SKM-1 (cell line): ENCODE results near the gene WLS.

Experiments
- DNase-seq: peaks from one replicate; lab custom pipeline; 2025; ENCODE audit not compliant: unreplicated experiment; lab: John Stamatoyannopoulos, UW

The WLS gene

GRCh38 chr1:68142036-68142435 lies 90.3 kb downstream of the WLS start:
- DNase-seq, result no peak

- DNase-seq, result no peak
Measured at GRCh38 chr1:68141071-68142021, 91.0 kb downstream of the WLS start.

- no peak for DNase-seq
Measured at GRCh38 chr1:68140536-68140935, 91.8 kb downstream of the WLS start.

GRCh38 chr1:68136187-68136586 lies 96.1 kb downstream of the WLS start:
- no peak for DNase-seq

GRCh38 chr1:68132426-68133130 lies 99.7 kb downstream of the WLS start:
- no peak for DNase-seq

- no peak for DNase-seq
Measured at GRCh38 chr1:68131261-68131660, 101.1 kb downstream of the WLS start.

GRCh38 chr1:68129536-68130250 lies 102.6 kb downstream of the WLS start:
- no peak for DNase-seq

- DNase-seq, result no peak
Measured at GRCh38 chr1:68128820-68129219, 103.5 kb downstream of the WLS start.

- DNase-seq, result no peak
Measured at GRCh38 chr1:68128157-68128556, 104.2 kb downstream of the WLS start.

- DNase-seq, result no peak
Measured at GRCh38 chr1:68121536-68121935, 110.8 kb downstream of the WLS start.

- peak; percentile 34 for DNase-seq
Measured at GRCh38 chr1:68120136-68120791, 112.1 kb downstream of the WLS start.

- no peak for DNase-seq
Measured at GRCh38 chr1:68119445-68119844, 112.9 kb downstream of the WLS start.

- DNase-seq, result no peak
Measured at GRCh38 chr1:68117416-68117815, 114.9 kb downstream of the WLS start.

- peak; percentile 14 for DNase-seq
Measured at GRCh38 chr1:68116643-68117235, 115.6 kb downstream of the WLS start.

GRCh38 chr1:68115308-68115707 lies 117.0 kb downstream of the WLS start:
- DNase-seq, result no peak

- no peak for DNase-seq
Measured at GRCh38 chr1:68113966-68114365, 118.4 kb downstream of the WLS start.

- no peak for DNase-seq
Measured at GRCh38 chr1:68112835-68113243, 119.5 kb downstream of the WLS start.

- no peak for DNase-seq
Measured at GRCh38 chr1:68111519-68112436, 120.5 kb downstream of the WLS start.

- DNase-seq, result no peak
Measured at GRCh38 chr1:68107771-68108170, 124.6 kb downstream of the WLS start.
